GM19324 (cell line): ENCODE measurements around the gene CSRNP3.
"Not testable (repeated sequence)": the region's sequence is repeated elsewhere in the genome, so short reads cannot be mapped to it uniquely, and the experiment has no call there.

Experiments
- ATAC-seq: cut with Tn5 transposase; IDR thresholded peaks from one replicate; pipeline ENCODE4 v1.9.1; 2021; ENCODE audit warnings: mild to moderate bottlenecking, moderate library complexity; ENCODE audit not compliant: unreplicated experiment, low FRiP score

Gene CSRNP3

DNA sequence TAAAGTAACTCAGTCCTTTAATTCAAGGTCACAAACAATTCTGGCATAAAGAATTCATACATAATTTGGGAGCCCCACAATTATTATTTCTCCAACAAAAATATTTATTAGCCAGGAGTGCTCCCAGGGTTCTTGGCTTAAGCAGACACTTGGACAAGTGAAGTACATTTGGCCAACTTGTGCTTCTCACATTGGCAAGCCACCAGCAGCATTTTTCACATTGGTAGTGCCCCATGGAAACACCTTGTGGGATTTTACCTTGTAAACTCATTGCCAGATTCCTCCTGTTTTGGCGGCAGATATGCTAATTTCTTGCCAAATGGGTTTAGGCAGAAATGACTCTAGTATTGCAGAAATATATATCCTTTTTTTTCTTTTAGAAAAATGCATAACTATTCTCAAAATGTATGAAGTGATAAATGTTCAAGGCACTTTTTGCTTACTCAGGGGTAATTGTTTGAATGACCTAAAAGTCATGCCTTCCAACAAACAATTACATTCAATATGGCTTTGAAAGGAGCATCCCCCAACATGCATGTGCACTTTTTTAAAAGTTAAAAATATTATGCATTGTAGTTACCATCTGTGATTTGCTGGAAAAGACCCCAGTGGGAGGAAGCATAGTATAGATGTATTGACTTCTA lies 113.5 kb downstream of the CSRNP3 start:
- ATAC-seq: no peak

DNA sequence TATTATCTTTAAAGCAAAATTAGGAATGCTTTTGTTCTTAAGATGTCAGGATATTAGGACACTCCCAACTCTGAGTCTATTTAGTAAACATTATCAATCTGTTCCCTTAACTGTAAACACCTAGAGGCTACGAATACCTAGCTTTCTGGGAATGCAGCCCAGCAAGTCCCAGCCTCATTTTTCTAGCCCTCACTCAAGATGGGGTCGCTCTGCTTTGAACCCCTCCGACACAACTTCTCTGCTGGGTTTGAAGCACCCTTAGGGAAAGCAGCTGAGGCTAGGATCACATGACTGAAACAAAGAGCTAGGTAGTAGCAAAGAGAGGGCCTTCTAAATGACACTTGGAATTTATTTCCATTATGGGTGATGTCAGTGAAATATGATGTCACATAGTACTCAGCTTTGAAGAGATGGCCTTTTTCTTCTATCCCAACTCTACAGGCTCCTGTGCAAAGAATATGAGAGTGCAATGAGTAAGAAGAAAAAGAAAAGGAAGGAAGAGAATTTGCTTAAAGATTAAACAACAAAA lies 114.7 kb downstream of the CSRNP3 start:
- no peak for ATAC-seq

DNA sequence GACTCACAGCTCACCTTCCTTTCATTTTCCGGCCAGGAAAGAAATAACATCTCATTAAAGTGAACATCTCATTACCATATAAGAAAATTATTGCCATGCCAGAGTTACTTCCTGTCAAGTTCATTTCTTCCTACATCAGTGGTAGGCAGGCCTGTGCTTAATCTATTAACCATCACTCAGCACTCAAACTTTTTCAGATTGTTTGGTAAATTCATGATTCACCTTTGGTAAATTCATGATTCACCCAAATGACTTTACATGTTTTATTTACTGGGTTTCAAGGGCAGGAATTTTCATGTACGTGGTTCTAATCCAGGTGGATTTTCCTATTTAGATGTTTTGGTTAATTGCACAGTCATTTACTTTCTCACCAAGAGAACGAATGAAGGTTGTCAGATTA lies 116.5 kb downstream of the CSRNP3 start:
- no peak for ATAC-seq

DNA sequence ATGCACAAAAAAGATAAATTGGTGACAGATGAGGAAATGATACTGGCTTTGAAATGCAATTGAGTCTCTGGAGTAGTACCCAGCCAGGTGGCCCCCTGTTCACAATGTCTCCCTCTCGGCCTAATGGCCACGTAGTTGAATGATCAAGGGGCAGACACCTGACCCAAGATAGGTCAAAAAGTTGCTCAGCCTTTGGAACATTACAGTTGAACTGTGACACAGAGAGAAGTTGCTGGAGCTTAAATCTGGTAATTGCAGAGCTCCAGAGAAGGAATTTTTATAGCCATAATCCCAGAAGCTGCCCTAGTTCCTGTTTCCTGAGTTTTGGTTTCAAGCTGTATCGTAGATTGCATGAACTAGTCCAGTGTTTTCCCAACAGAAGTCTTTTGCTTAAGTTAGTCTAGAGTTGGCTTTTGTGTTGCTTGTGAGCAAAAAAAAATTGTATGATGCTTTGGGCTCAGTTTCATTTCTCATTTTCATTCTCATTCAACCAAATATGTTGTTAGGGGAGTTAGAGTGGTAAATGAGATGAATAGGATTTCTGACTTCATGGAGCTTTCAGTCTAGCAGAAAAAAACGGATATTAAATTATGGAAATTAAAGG lies 117.9 kb downstream of the CSRNP3 start:
- ATAC-seq: peak; percentile 86

DNA sequence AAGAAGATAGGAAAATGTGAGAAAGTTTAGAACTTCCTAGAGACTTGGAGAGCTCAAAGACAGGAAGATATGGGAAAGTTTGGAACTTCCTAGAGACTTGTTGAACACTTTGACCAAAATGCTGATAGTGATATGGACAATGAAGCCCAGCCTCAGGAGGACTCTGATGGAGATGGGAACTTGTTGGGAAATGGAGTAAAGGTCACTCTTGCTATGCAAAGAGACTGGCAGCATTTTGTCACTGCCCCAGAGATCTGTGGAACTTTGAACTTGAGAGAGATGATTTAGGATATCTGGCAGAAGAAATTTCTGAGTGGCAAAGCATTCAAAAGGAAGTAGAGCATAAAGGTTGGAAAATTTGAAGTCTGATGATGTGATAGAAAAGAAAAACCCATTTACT lies 121.5 kb downstream of the CSRNP3 start:
- not testable (repeated sequence) for ATAC-seq

DNA sequence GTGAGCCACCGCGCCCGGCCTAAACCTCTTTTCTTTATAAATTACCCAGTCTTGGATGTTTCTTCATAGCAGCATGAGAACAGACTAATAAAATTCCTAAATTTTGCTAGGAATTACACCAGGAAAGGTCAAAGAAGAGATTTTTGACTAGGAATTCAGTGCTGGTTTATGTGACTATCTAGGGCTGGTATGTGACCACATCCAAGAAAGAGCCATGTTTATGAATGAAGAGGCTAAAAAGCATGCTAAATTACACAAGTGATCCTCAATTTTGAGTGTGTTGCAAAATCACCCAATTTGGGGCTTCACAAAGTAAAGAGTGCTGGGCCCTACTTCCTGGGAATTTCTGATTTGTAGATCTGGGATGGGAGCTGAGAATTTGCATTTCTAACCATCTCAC lies 123.6 kb downstream of the CSRNP3 start:
- ATAC-seq: no peak

DNA sequence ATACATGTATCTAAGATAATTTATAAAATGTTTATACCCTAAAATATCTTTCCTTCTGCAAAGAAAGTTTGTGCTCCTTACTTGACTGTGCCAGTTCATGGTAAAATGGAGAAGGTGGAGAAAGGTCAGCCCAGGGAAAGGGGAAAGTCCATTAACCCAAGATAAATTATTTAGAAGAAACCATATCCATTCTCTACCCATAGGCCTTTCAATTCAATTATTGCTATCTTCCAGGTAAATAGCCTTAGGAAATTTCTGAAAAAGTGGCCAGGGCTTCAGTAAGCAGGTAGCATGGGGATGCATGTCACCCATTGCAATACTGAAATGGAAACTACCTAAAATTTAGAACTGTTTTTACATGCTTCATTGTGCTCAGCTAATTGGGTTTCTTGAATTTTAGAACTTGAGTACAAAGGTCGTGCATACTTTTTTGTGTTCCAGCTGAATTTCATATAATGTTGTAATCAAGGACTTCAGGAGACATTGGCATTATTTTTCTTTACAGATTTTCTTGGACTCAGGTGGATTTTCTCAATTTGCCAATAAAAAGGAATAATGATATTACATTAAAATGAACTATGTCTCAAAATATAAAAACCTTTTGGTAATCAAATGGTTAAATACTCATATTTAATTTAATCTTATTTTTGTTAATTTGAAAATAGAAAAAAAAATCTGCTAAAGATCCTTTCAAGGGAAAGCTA lies 124.9 kb downstream of the CSRNP3 start:
- no peak for ATAC-seq

DNA sequence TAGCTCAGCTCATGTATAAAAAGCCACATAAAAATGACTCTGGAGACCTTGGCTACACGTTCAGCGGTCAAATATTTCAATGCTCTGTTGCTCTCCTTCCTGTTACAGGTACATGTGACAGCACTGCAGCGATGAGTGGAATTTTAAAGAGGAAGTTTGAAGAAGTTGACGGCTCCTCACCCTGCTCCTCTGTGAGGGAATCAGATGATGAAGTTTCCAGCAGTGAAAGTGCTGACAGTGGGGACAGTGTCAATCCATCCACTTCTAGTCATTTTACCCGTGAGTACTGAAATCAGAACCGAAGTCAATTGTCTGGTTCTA lies 125.4 kb downstream of the CSRNP3 start:
- peak; percentile 86 for ATAC-seq

DNA sequence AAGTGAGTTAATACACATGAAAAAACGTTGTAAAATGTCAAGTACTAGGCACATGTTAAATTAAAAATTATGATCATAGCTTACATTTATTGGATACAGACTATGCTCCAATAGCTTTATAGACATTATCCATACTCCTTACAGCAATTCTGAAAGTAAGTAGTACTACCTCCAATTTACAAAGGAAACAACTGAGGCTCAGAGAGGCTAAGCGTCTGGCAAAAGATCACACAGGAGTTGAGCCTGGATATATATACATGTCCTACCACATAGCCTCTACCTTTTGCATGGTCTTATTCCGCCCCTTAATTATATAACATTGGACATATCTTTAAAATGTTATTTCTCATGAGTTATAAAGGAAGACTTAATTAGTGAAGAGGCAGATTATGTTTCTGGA lies 127.3 kb downstream of the CSRNP3 start:
- ATAC-seq: no peak

DNA sequence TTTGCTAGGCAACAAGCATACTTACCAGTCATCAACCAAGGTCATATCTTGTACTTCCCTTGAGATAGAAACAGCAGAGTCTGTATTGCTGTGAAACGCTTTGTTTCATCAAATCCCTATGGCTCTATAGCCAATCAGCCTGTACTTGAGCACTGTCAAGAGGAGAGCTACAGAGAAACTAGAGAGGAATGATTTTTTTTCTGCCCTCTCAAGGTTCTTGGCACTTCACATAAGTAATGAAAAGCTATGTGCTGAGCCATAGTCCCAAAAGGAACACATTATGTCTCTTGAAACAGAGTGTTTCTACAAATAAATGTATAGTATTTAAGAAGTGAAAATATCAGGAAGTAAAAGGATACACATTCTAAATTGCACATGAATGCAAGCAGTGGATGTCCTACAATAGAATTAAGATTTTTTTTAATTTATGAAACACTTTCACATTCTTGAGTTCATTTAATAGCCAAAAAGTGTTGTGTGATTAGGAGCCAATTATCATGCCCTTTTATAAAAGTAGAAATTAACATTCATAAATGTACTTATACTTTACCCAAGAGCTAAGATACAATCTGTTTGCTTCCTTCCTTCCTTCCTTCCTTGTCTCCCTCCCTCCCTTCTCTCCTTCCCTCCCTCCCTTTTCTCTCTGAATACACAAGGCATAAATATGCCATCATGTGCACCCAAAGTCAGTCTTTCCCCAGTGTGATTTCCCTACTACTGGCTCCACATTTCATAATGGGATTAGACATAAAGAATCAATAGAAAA lies 131.8 kb downstream of the CSRNP3 start:
- ATAC-seq: no peak

DNA sequence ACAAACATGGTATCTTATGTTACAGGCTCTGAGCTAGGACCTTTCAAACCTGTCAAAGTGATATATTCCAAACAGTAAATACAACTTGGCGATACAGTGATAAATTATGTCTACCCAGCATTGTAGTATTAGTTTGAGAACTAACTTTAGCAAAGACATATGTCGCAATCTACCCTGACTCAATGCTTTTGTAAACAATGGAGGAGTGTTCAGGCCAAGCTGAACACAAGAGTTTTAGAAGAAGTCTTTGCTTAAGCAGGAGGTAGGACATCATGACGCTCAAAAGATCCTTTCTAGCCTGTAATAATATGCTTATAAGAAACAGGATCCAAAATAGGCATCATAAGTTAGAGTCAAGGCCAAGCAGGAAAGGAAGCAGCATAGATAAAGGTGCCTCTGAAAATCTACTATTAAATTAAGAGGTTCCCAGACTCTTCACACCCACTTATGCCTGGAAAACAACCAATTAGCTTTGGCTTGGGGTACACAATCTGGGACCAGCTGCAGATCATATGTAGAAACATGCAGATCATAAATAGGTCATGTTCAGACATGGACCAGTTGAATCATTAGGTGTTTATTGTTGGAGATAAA lies 132.5 kb downstream of the CSRNP3 start:
- no peak for ATAC-seq

DNA sequence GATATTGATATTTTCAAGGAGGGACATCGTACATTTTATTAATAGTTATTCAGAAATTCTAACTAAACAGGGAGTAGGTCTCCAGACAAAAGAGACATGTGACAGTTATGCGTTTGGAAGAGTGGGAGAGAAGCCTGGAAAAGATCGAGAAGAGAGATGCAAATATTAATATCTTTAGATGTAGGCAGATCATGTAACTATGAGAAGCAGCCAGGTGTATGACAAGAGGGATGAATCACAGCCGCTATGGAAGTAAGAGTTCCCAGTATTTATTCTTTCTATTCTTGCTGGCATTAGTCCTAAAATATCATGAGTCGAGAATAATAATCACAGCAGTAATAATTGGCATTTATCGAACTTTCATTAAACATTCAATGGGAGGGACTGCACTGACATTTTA lies 140.2 kb downstream of the CSRNP3 start:
- ATAC-seq: no peak

DNA sequence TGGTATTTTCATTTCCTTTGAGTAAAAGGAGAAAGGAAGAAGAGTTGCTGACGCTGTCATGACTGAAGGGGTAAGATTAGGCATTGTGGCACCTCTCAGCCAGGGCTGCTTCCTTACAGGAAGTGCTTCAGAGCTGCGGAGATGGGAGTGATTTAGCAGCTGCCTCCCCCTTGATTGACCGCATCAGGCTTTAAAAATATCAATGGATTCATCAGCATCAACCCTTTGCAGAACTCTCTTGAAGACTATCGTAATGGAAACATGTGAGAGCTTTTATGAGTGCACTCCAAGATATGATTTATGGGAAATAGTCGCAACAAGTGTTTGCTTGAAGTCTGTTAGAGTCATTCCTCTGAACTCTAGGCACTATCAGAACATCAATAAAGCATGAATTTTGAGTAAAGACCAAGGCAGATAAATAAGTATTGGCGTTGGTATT lies 141.1 kb downstream of the CSRNP3 start:
- no peak for ATAC-seq

DNA sequence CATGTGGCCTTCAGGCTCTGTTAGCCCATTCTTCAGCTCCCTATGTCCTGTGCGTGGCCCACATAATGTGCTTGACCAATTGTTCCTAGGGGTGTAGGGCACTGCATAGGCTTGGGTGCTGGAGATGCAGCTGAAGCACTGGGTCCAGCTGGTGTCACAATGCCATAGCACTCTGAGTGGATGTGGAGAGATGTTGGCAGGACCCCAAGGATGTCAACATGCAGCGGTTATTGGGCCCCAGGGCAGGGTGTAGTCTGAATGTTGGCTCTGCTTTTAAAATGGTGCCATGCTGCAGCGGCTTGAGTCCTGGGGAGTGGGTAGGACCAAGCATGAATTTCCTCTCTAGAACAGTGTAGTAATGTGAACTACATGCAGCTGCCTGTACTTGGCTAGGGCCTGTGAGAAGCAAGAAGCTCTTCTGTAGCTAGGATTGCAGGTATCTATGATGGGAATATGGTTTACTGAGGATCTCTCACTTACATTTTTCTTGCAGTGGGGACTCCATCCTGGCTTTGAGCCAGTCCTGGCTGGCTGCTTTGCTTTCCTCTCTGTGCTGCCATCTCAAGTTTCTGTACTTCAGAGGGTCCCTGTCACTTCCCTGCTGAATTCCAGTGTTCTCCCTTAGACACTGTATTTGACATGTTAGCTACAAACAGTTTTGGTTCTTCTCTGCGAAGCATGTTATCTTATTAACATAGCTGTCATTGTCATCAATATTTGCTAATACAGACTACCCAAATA lies 148.4 kb downstream of the CSRNP3 start:
- ATAC-seq: no peak

DNA sequence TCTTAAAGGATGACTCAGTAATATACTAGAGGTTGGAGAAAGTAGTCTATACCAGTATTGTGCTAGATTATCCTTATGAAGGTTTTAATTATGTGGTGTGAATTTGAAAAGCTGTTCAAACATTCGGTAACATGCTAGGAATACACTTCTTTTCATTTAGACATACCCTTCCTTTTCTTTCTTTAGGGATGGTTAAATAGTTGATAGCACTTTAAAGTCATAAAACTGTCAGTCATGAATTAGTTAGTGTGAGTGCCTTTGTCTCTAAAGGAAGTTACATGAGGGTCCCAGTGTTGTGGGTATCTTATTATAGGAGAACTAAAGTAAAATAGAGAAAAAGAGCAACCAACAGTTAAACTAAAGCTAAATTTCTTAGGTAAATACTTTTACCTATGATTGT lies 149.3 kb downstream of the CSRNP3 start:
- ATAC-seq: no peak

DNA sequence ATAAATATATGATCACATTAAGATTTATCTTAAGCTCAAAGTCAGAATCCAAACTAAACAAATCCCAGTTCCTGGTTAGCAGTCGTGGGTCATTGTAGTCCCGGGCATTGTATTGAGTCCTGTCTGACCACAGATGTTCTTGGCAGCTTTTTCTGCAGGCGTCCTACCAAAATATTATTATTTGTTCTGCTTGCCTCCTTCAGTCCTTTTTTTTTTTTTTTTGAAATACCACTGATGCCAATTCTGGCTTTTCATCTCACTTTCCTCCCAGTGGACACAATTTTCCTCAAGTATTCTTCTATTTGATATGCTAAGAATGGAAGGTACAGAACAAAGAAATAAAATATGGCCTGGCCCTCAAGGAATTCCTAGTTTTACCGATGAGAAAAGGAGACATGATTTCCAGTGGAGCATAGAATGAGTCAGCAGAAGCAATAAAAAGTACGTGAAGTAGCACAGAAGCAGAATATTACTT lies 151.6 kb downstream of the CSRNP3 start:
- no peak for ATAC-seq

DNA sequence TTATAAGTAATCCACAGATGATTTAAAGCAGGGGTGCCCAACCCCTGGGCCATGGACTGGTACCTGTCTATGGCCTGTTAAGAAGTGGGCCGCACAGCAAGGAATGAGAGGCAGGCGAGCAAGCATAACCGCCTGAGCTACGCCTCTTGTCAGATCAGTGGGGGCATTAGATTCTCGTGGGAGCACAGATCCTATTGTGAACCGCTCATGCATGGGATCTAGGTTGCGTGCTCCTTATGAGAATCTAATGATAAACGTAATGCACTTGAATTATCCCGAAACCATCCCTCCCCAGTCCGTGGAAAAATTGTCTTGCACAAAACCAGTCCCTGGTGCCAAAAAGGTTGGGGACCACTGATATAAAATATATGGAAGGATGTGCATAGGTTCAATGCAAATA lies 153.7 kb downstream of the CSRNP3 start:
- ATAC-seq: no peak

DNA sequence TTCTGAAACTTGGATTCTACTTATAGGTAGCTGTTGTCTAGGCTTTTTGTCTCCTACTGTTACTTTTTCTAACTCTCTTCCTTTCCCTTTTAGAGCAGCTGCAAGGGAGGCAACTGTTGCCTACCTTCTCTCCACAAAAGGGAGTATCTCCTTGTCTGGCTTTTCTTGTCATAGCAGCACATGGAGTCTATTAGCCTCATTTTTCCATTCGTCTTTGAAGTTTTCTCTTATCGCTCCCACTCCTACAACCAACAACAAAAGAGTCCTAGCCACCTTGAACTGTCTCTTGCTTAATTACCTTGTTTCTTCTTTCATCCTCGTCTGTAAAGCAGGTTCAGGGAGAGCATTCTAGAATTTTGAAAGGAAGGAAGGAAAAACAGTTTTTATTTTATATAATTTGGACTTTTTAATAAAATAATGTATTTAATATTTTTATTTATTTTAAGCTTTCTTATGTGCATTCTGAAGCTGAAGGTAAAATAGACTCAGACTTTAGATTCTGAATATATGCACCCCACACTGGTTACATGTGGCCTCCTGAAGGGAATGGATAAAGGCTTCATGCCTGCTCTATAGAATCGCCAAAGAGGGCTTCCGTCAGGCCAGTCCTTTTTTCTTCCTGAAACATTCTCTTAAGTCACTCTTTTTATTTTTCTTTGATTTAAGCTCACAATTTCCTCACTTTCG lies 154.4 kb downstream of the CSRNP3 start:
- no peak for ATAC-seq

DNA sequence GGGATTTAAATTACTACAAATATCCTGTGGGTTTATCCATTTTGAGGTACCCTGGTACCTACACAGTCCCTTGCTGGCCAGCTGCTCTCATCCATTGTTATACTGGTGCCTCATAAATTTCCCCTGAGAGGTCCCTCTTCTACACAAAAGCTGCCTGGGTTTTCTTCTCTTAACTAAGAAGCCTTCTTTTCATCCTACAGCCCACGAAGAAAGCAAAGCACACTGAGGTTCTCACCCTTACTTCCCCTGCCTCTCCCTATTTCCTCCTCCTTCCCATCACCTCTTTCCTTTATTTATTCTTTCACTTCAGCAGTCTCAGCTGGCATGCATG lies 154.9 kb downstream of the CSRNP3 start:
- ATAC-seq: no peak

DNA sequence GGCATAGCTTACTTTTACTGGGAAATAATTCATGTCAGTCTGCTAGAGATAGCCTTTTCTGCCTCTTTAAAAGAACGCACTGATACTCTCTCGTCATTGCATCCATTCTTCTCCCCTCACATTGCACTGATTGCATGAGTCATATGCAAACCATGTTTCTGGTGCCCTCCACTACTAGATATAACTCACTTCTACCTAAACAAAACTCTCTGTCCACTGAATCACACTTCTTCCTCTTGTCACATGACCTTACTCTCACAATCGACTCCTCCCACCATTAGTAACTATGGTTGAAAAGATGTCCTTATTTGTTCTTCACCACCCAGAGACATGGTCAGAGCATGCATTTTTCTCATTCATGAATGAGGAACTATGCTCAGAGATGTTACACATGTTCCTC lies 158.0 kb downstream of the CSRNP3 start:
- peak; percentile 46 for ATAC-seq
